Measurements from ENCODE around the gene RNF41. TPM values are rescaled to one million over a fixed set of nuclear protein-coding genes. Genes with fewer than 3 reads are reported as not detected.
"Not testable (repeated sequence)": the region's sequence is repeated elsewhere in the genome, so short reads cannot be mapped to it uniquely, and the experiment has no call there.

Gene RNF41
- total RNA-seq, 1 donor from 2014 or later, result 121 TPM

- no peak for DNase-seq (ENCODE audit: low read depth)
These were observed 43.4 kb downstream of the RNF41 start for GRCh38 chr12:56178347-56178746.

GRCh38 chr12:56172839-56173238, 48.9 kb downstream of the RNF41 start:
- no peak for DNase-seq (ENCODE audit: low read depth)

DNA sequence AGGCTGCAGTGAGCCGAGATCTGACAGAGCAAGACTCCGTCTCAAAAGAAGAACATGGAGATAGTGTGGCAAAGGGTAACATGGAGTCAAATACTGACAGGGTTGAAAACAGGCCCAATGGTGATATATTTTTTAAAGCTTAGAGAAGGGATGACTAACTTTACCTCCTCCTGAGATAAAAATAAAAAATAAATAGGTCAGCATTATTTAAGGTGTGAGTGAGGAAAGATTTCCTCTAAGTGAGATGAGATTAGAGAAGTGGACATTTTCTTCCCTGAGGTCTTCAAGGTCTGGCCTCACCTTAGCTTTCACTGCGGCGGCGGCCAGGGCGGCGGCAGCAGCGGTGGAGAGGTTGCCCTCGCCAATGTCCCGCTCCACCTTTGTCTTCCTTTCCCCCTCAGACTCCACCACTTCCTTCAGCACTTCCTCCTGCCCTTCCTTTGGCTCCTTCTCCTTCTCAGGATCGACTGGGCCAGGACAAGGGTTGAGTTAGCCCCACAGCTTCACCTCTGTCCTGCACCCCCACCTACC, 52.4 kb downstream of the RNF41 start:
- no peak for DNase-seq (ENCODE audit: low read depth)

- DNase-seq (ENCODE audit: low read depth), result peak; percentile 82
These were observed 56.4 kb downstream of the RNF41 start for GRCh38 chr12:56165369-56165768.

GRCh38 chr12:56164345-56164729, 57.4 kb downstream of the RNF41 start:
- DNase-seq (ENCODE audit: low read depth), result peak; percentile 18

- DNase-seq (ENCODE audit: low read depth), result peak; percentile 60
These were observed 58.0 kb downstream of the RNF41 start for GRCh38 chr12:56163533-56164344.

DNA sequence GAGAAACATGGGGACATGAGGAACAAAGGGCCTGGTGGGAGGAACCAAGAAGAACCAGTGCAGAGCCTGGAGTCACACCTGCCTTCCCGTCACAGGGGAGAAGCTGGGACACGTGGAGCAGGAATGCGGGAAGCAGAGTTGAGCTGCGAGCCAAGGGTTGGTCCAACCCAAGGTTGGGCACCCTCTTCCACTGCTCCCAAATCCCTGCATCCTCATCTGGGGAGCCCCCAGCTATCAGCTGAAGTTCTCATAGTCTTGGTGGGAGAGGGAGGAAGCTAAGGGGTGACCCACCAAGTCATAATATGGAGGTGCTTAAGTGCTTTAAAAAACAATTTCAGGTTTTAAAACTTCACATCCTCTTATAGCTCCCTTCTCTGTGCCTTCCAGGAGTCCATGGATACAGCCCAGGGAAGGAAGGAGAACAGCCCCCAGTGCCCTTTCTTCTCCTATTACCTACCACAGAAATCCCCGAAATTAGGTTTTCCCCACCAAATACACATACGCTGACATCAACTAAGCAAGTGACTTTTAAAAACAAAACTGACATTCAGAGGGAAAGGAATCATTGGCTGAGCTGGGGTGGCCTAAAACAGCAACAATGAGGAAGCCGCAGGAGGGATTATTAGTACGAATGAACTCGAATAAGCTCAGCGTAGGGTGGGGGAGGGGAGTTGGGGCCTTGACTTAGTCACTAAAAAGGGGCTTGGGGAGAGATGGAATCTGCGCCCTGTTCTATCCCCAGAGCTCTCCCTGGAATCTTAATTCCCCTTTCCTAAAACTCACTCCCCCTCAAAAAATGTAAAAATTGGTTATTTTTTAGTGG, 59.0 kb downstream of the RNF41 start:
- no peak for DNase-seq (ENCODE audit: low read depth)

DNA sequence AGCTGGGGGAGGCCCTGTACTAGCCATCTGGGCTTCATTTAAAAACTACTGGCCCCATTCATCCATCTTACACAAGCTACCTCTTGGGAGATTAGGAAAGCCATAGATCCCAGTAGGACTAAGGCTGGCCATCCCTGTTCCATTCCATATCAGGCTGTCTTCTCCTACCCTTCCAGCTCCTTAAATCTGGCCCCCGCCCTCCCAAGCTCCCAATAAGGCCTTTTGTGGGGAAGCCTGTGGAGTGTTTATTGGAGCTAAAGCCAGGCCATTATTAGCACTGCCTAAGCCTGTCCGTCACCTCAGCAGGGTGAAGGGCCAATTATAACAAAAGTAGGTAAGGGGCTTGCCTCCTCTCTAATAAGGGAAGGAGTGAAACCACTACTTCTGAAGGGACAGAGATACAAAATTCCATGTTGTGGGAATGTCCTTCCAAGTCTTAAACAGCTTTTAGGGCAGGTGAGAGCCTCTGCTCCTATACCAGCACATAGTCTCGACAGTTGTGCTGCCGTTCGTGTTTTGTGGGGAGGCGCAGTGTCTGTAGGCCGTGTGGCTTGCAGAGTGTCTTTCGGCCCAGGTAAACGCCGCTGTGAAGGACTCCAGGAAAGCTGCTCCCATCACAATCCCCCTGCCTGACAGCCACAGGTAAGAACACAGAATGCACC, 59.9 kb downstream of the RNF41 start:
- peak; percentile 40 for DNase-seq (ENCODE audit: low read depth)

- no peak for DNase-seq (ENCODE audit: low read depth)
These were observed 60.6 kb downstream of the RNF41 start for GRCh38 chr12:56160894-56161689.

GRCh38 chr12:56160193-56160763, 61.4 kb downstream of the RNF41 start:
- DNase-seq (ENCODE audit: low read depth), result no peak

DNA sequence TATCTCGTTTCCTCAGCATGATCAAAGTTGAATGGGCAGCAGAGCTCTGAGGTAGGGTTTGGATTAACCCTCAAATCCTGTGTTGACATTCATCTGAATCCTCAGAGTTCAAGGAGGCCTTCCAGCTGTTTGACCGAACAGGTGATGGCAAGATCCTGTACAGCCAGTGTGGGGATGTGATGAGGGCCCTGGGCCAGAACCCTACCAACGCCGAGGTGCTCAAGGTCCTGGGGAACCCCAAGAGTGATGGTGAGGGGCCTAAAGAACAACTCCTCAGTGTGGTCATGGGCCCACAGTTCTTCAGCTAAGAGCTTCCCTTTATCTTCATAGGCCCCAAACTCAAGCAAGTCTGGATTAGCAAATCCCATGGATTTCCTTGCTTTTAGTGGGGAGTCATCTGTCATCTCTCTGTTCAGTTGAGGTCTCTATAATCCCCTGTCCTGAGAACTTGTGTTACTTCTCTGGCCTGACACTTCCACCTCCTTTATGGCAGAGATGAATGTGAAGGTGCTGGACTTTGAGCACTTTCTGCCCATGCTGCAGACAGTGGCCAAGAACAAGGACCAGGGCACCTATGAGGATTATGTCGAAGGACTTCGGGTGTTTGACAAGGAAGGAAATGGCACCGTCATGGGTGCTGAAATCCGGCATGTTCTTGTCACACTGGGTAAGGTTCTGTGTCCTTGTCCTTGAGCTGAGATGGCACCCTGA, 62.1 kb downstream of the RNF41 start:
- DNase-seq (ENCODE audit: low read depth), result no peak

- DNase-seq (ENCODE audit: low read depth), result peak; percentile 91
These were observed 62.7 kb downstream of the RNF41 start for GRCh38 chr12:56158926-56159461.

DNA sequence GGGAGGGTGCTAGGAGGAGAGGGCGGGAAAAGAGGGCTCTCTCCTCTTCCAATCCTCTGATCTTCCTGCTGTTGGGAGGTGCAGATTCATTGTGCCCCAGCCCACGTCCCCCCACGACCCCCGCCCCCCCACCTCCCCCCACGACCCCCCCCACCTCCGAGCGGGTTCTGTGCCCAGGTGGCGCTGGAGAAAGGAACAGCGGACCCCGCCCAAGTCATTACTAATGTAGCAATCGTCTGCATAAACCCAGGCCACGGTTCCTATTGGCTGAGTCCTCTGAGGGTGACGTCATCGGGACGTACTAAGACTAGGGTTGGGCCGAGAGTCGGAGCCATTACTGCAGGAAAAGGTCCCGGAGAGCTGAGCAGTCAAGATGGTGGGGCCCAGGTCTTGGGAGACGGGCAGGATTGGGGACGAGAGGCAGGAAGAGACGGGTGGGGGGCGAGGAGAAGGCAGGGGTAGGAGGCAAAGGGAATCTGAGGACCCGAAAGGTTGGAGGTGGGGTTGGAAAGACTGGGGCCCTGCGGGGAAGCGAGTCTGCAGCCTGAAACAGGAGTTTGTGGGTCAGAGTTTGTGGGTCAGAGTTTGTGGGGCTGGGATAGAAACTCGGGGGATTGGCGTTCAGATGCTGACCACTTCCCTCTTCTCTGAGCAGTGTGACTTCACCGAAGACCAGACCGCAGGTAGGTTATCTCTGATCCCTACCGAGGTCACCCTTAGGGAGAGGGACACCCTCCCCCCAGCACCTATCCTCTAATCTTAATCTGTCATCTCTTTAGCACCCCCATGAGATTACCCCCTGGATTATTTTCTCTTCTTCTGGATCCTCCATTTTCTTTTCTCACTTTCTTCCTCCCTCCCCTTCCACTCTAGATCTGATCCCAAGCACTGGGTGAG, 63.4 kb downstream of the RNF41 start, which contains the start of gene MYL6:
MYL6 (plus strand) TSS at position 331 of the 897 bp plus-strand sequence; CDS start at position 374, 43 bp downstream.
- peak; percentile 99 for DNase-seq (ENCODE audit: low read depth)

- DNase-seq (ENCODE audit: low read depth), result peak; percentile 90
These were observed 64.3 kb downstream of the RNF41 start for GRCh38 chr12:56157201-56158028.

- DNase-seq (ENCODE audit: low read depth), result not testable (repeated sequence)
These were observed 65.1 kb downstream of the RNF41 start for GRCh38 chr12:56156464-56157200.

GRCh38 chr12:56155256-56155845, 66.4 kb downstream of the RNF41 start:
- peak; percentile 15 for DNase-seq (ENCODE audit: low read depth)
